A673 (cell line): Measurements from ENCODE around the gene ERGIC1. TPM values are rescaled to one million over a fixed set of nuclear protein-coding genes. Genes with fewer than 3 reads are reported as not detected.
A peak's percentile ranks its signal among the peaks of the same experiment; 100 is the strongest.

Experiments
- BruUV-seq: library from RNA; stranded (reverse); fragments of 400-500 nt; replicated peaks from 2 replicates; lab custom pipeline; 2021; lab: Mats Ljungman, UMichigan
- CTCF ChIA-PET: fragments of 300-600 bp; sonication (Branson Sonifier 250); formaldehyde crosslinking; loops from one replicate; lab custom pipeline; 2022; ENCODE audit warnings: antibody characterized with exemption; lab: Charles Lee
- POLR2A ChIA-PET: fragments of 300-600 bp; sonication (Branson Sonifier 250); formaldehyde crosslinking; loops from one replicate; lab custom pipeline; 2022; ENCODE audit warnings: antibody characterized with exemption; ENCODE audit not compliant: low non-redundant PET; lab: Charles Lee
- DNase-seq: peaks from one replicate; pipeline ENCODE4 v3.0.0-alpha.2; 2015; ENCODE audit warnings: low spot score
- H3K27ac ChIP-seq: fragments of 200-600 bp; sonication (generic); 2 replicates; pipeline ENCODE4 v1.5.1; 2016; ENCODE audit warnings: mixed run types, low read depth, mild to moderate bottlenecking, mixed read lengths, antibody characterized with exemption, low read length; ENCODE audit not compliant: poor library complexity, severe bottlenecking
- H3K27me3 ChIP-seq: fragments of 200-600 bp; sonication (generic); replicated peaks from 2 replicates; pipeline ENCODE4 v1.6.1; 2017; ENCODE audit warnings: mixed run types, low read depth, mild to moderate bottlenecking, mixed read lengths, antibody characterized with exemption, low read length; ENCODE audit not compliant: insufficient read depth, poor library complexity
- H3K36me3 ChIP-seq: fragments of 200-600 bp; sonication (generic); 2 replicates; pipeline ENCODE4 v1.6.1; 2016; ENCODE audit warnings: mixed run types, mild to moderate bottlenecking, mixed read lengths, antibody characterized with exemption, low read length; ENCODE audit not compliant: insufficient read depth, poor library complexity, severe bottlenecking
- H3K4me1 ChIP-seq: fragments of 200-600 bp; sonication (generic); 2 replicates; pipeline ENCODE4 v1.6.1; 2017; ENCODE audit warnings: mixed run types, mild to moderate bottlenecking, mixed read lengths, antibody characterized with exemption, low read length; ENCODE audit not compliant: insufficient read depth, poor library complexity, severe bottlenecking
- H3K4me3 ChIP-seq: fragments of 200-600 bp; sonication (generic); 2 replicates; pipeline ENCODE4 v1.5.1; 2016; ENCODE audit warnings: low read depth, mixed run types, mild to moderate bottlenecking, mixed read lengths, low read length; ENCODE audit not compliant: poor library complexity, severe bottlenecking
- H3K9me3 ChIP-seq: fragments of 200-600 bp; sonication (generic); 2 replicates; pipeline ENCODE4 v1.6.1; 2016; ENCODE audit warnings: mixed run types, low read depth, mild to moderate bottlenecking, mixed read lengths, antibody characterized with exemption, low read length; ENCODE audit not compliant: poor library complexity, severe bottlenecking
- CTCF ChIP-seq: fragments of 300-800, 200-600 bp; sonication (generic); conservative IDR thresholded peaks from 2 replicates; pipeline ENCODE4 v1.5.1; 2017; ENCODE audit warnings: low read depth, mild to moderate bottlenecking, antibody characterized with exemption, low read length, moderate library complexity, mixed read lengths
- EZH2 ChIP-seq: fragments of 200-600 bp; sonication (generic); IDR thresholded peaks from 2 replicates; pipeline ENCODE4 v1.6.1; 2017; ENCODE audit warnings: borderline replicate concordance, low read depth, mild to moderate bottlenecking, mixed read lengths, antibody characterized with exemption, low read length; ENCODE audit not compliant: poor library complexity, severe bottlenecking
- intact Hi-C: fragments of 100-400 bp; cut with micrococcal nuclease; formaldehyde crosslinking; loops from one replicate; pipeline ENCODE4 v1.10.0; 2022; ENCODE audit not compliant: unreplicated experiment
- total RNA-seq: library from RNA; stranded (reverse); gene quantifications from 2 replicates; pipeline ENCODE4 v1.2.3, GENCODE V29; 2021

The ERGIC1 gene
- total RNA-seq, 1 experiment from 2014 or later, result 44.2 TPM

GRCh38 chr5:172853355-172853975 lies 19.4 kb downstream of the ERGIC1 start:
- Histone ChIP-seq H3K27ac (peak overlapping the region; percentile 18), H3K36me3 (no peaks in the 10 kb centered on the region), H3K27me3 (no peaks in the 10 kb centered on the region), H3K4me3 (no peak overlapping the region), H3K4me1 (no peaks in the 10 kb centered on the region), H3K9me3 (no peaks in the 10 kb centered on the region)
- TF ChIP-seq EZH2 (no peak), CTCF (no peak)
- DNase-seq, result no peak
- CTCF ChIA-PET, result no interaction called here
- no TSS peak for BruUV-seq
- POLR2A ChIA-PET, result no interaction called here
- intact Hi-C loops, result no loop called here

DNA sequence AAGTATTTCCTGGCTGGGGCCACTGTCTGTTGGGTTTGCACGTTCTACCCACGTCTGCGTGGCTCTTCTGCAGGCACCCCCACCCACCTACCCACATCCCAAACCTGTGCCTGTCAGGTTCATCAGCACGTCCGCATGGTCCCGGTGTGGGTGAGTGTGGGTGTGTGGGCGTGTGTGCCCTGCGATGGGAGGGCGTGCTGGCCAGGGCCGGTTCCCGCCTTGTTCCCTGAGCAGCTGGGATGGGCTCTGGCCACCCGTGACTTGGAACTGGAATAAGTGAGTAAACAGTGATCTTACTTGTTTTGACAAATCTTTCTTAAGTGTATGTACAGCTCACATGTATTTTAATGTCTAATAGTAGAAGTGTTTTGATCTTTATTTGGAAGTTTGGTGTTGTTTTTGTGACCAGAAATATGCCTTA lies 20.4 kb downstream of the ERGIC1 start:
- CTCF ChIA-PET, result no interaction called here
- no peak overlapping the region for H3K27ac ChIP-seq
- no TSS peak for BruUV-seq
- no peaks in the 10 kb centered on the region for H3K9me3 ChIP-seq
- H3K4me3 ChIP-seq, result no peak overlapping the region
- intact Hi-C loops, result no loop called here
- no peak for TF ChIP-seq CTCF
- no peak for TF ChIP-seq EZH2
- no peaks in the 10 kb centered on the region for H3K36me3 ChIP-seq
- no peaks in the 10 kb centered on the region for H3K4me1 ChIP-seq
- POLR2A ChIA-PET, result interaction anchor here (0.6 kb wide), 1 partner anchor 113 kb away, joined by 3 read pairs; no protein-coding TSS in a partner anchor
- no peak for DNase-seq
- no peaks in the 10 kb centered on the region for H3K27me3 ChIP-seq

DNA sequence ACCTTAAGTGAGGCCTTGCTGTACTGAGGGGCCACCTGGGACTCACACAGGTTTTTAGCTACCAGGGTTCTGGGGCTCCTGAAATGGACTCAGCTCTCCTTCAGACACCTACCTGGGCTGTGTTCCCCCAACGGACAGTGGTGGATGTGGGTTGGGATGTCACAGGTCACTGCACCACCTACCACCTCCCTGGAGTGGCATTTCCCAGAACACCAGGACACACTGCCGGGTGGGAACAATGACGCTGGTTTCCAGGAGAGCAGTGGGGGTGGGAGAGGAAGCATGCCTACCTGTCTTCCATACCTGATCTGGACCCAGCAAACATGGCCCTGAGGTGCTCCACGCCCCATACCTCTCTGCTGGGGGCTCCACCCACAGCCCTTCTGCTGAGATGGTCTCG lies 20.9 kb downstream of the ERGIC1 start:
- no TSS peak for BruUV-seq
- ChIA-PET POLR2A (no interaction called here), CTCF (no interaction called here)
- no peak overlapping the region for H3K4me3 ChIP-seq
- no peaks in the 10 kb centered on the region for H3K9me3 ChIP-seq
- intact Hi-C loops, result no loop called here
- no peaks in the 10 kb centered on the region for H3K27me3 ChIP-seq
- DNase-seq, result no peak
- TF ChIP-seq EZH2, result no peak
- no peak for TF ChIP-seq CTCF
- H3K4me1 ChIP-seq, result no peaks in the 10 kb centered on the region
- no peaks in the 10 kb centered on the region for H3K36me3 ChIP-seq
- H3K27ac ChIP-seq, result no peak overlapping the region
